ENCODE results near the gene ABCB4. TPM values are rescaled to one million over a fixed set of nuclear protein-coding genes. Genes with fewer than 3 reads are reported as not detected.

Gene ABCB4
- total RNA-seq, 1 donor from 2014 or later: 0.13 TPM

Other genes with a start within 250 kb of the ABCB4 start
- 2.9 and 3.5 TPM in 2 replicates for gene CROT, start 130.0 kb downstream of the ABCB4 start, total RNA-seq
- gene ABCB1, start 125.2 kb upstream of the ABCB4 start, total RNA-seq: 1.0 and 1.3 TPM in 2 replicates
- gene RUNDC3B, start 152.7 kb upstream of the ABCB4 start, total RNA-seq: 0.25 and 1.2 TPM in 2 replicates

All from dermis microvascular lymphatic vessel endothelial cell (primary cell).